Endothelial cell of hepatic sinusoid (primary cell): ENCODE results near the gene OR10A6.

Experiments
- in situ Hi-C: cut with HindIII; loops from 2 replicates; pipeline ENCODE4 v1.10.0; 2017; ENCODE audit warnings: low sequenced_read_pairs

The OR10A6 gene

DNA sequence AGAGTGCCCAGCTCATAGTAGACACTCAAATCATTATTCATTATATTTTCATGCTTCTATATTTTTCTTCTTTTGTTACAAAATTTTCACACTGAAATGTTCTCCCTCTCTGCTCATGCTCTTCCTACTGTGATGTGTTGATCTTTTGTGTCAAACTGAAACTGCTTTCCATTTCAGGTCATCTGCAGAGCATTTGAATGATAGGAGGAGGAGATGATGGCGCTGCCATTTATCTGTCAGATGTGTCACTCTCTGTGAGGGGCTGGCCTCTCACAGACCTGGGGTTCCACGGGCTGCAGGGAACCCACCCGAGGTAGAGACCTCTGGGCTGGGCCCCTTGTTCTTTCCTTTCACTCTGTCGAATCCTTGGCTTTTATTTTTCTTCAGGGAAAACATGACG, 41.1 kb downstream of the OR10A6 start:
- in situ Hi-C loops, result loop anchor here (5.0 kb wide), 1 partner anchor 53 kb away; no protein-coding TSS in a partner anchor

- in situ Hi-C loops, result no loop called here
These were observed 48.2 kb downstream of the OR10A6 start for GRCh38 chr11:7882860-7883259.
